H1 (cell line): ENCODE results near the gene PGF. TPM values are rescaled to one million over a fixed set of nuclear protein-coding genes. Genes with fewer than 3 reads are reported as not detected.

Experiments
- CTCF ChIA-PET: fragments of 300-600 bp; sonication (Branson Sonifier 250); formaldehyde crosslinking; loops from one replicate; lab custom pipeline; 2021; ENCODE audit not compliant: partially characterized antibody; lab: Charles Lee
- POLR2A ChIA-PET: fragments of 300-600 bp; sonication (Branson Sonifier 250); formaldehyde crosslinking; loops from one replicate; lab custom pipeline; 2021; ENCODE audit warnings: inconsistent platforms; ENCODE audit not compliant: partially characterized antibody; lab: Charles Lee
- DNase-seq, 2 experiments: peaks; one replicate each; pipeline versions ENCODE4 v3.0.0 to v3.0.0-alpha.2; 2010 to 2022; ENCODE audit warnings: low spot score in 2 of 2, low read depth in 1 of 2, mixed read lengths in 1 of 2
- FAIRE-seq: peaks from 2 replicates; lab custom pipeline; 2011; peaks lifted over from hg19 to GRCh38; lab: Jason Lieb, UNC
- H2AFZ ChIP-seq: 2 replicates; pipeline ENCODE4 v1.8.1; 2012; ENCODE audit warnings: low read length, inconsistent platforms
- H2AK5ac ChIP-seq: 2 replicates; pipeline ENCODE4 v1.6.1; 2013; ENCODE audit warnings: low read depth, low read length
- H2BK120ac ChIP-seq: replicated peaks from 2 replicates; pipeline ENCODE3; 2013; ENCODE audit warnings: low read depth, low read length, inconsistent platforms
- H2BK12ac ChIP-seq: 2 replicates; pipeline ENCODE4 v1.6.1; 2013; ENCODE audit warnings: low read depth, low read length
- H2BK15ac ChIP-seq: 2 replicates; pipeline ENCODE4 v1.6.1; 2013; ENCODE audit warnings: low read length
- H2BK20ac ChIP-seq: 2 replicates; pipeline ENCODE4 v1.6.1; 2013; ENCODE audit warnings: low read length
- H2BK5ac ChIP-seq: 2 replicates; pipeline ENCODE4 v1.6.1; 2013; ENCODE audit warnings: low read depth, low read length
- H3K14ac ChIP-seq: 2 replicates; pipeline ENCODE4 v1.6.1; 2013; ENCODE audit warnings: inconsistent platforms; ENCODE audit not compliant: insufficient read length
- H3K18ac ChIP-seq: 2 replicates; pipeline ENCODE4 v1.6.1; 2013; ENCODE audit warnings: low read length; ENCODE audit errors: extremely low read depth
- H3K23ac ChIP-seq: 2 replicates; pipeline ENCODE4 v1.6.1; 2013; ENCODE audit warnings: inconsistent platforms; ENCODE audit not compliant: insufficient read length
- H3K23me2 ChIP-seq: 2 replicates; pipeline ENCODE4 v1.6.1; 2013; ENCODE audit warnings: low read depth, low read length
- H3K27ac ChIP-seq: 2 replicates; pipeline ENCODE4 v1.6.1; 2011; ENCODE audit warnings: low read depth, low read length, inconsistent platforms
- H3K27me3 ChIP-seq, 4 experiments: replicated peaks in 1 of 4; 1 replicate in 1 of 4; 2 replicates in 3 of 4; pipeline versions ENCODE4 v1.6.1 to v1.8.1; 2011 to 2013; ENCODE audit warnings: low read length in 3 of 4, mild to moderate bottlenecking in 3 of 4, inconsistent platforms in 2 of 4, mixed read lengths in 2 of 4, moderate library complexity in 1 of 4; ENCODE audit not compliant: control insufficient read depth in 3 of 4, insufficient read depth in 3 of 4; ENCODE audit errors: extremely low read depth in 1 of 4
- H3K36me3 ChIP-seq, 4 experiments: 2 replicates each; pipeline versions ENCODE4 v1.6.1 to v1.8.1; 2011 to 2013; ENCODE audit warnings: mild to moderate bottlenecking in 4 of 4, low read length in 3 of 4, moderate library complexity in 2 of 4, control low read depth in 1 of 4, inconsistent platforms in 1 of 4; ENCODE audit not compliant: insufficient read depth in 4 of 4, control insufficient read depth in 2 of 4
- H3K4ac ChIP-seq: replicated peaks from 2 replicates; pipeline ENCODE3; 2013; ENCODE audit warnings: low read length, low read depth, mixed read lengths, inconsistent platforms; ENCODE audit not compliant: insufficient read length
- H3K4me1 ChIP-seq, 4 experiments: replicated peaks in 1 of 4; 1 replicate in 1 of 4; 2 replicates in 3 of 4; pipeline versions ENCODE4 v1.6.1 to v1.8.1; 2011 to 2013; ENCODE audit warnings: low read length in 3 of 4, inconsistent platforms in 2 of 4, mixed read lengths in 1 of 4; ENCODE audit not compliant: insufficient read depth in 4 of 4, control insufficient read depth in 3 of 4
- H3K4me2 ChIP-seq, 2 experiments: 2 replicates each; pipeline versions ENCODE4 v1.6.1 to v1.8.1; 2011 to 2013; ENCODE audit warnings: low read depth in 2 of 2, low read length in 2 of 2, control low read depth in 1 of 2, inconsistent platforms in 1 of 2, mild to moderate bottlenecking in 1 of 2; ENCODE audit not compliant: insufficient read depth in 1 of 2
- H3K4me3 ChIP-seq, 4 experiments: fragments of 200-600, 300-600 bp in 1 of 4; sonication (generic), shearing (Covaris generic), sonication (Bioruptor Twin) in 1 of 4; 2 replicates each; pipeline versions ENCODE4 v1.5.1 to v1.8.1; 2011 to 2016; ENCODE audit warnings: low read length in 4 of 4, low read depth in 3 of 4, control low read depth in 2 of 4, inconsistent platforms in 2 of 4, mild to moderate bottlenecking in 2 of 4, mixed read lengths in 1 of 4, moderate library complexity in 1 of 4; ENCODE audit not compliant: insufficient read depth in 2 of 4; ENCODE audit errors: extremely low read depth in 1 of 4
- H3K56ac ChIP-seq: replicated peaks from 2 replicates; pipeline ENCODE3; 2013; ENCODE audit warnings: low read depth, mild to moderate bottlenecking, mixed read lengths, low read length, inconsistent platforms; ENCODE audit not compliant: insufficient read length
- H3K79me1 ChIP-seq: 2 replicates; pipeline ENCODE4 v1.6.1; 2013; ENCODE audit warnings: low read depth, low read length, control low read depth
- H3K79me2 ChIP-seq, 2 experiments: 2 replicates each; pipeline versions ENCODE4 v1.6.1 to v1.8.1; 2012 to 2013; ENCODE audit warnings: low read length in 2 of 2, mild to moderate bottlenecking in 2 of 2, inconsistent platforms in 1 of 2; ENCODE audit not compliant: insufficient read depth in 2 of 2, control insufficient read depth in 1 of 2
- H3K9ac ChIP-seq, 4 experiments: replicated peaks in 1 of 4; 1 replicate in 1 of 4; 2 replicates in 3 of 4; pipeline versions ENCODE4 v1.6.1 to v1.8.1; 2011 to 2013; ENCODE audit warnings: low read depth in 3 of 4, low read length in 3 of 4, control low read depth in 2 of 4, mild to moderate bottlenecking in 2 of 4, moderate library complexity in 2 of 4, inconsistent platforms in 1 of 4; ENCODE audit errors: extremely low read depth in 1 of 4
- H3K9me3 ChIP-seq, 2 experiments: 2 replicates each; pipeline versions ENCODE4 v1.6.1 to v1.8.1; 2012 to 2013; ENCODE audit warnings: mild to moderate bottlenecking in 2 of 2, moderate library complexity in 2 of 2, control low read depth in 1 of 2, inconsistent platforms in 1 of 2, low read depth in 1 of 2, low read length in 1 of 2, mixed read lengths in 1 of 2; ENCODE audit not compliant: insufficient read depth in 2 of 2
- H4K20me1 ChIP-seq, 2 experiments: replicated peaks in 1 of 2; 2 replicates each; pipeline versions ENCODE3 to v1.8.1; 2011 to 2013; ENCODE audit warnings: inconsistent platforms in 2 of 2, low read length in 2 of 2, mild to moderate bottlenecking in 1 of 2; ENCODE audit not compliant: insufficient read depth in 2 of 2, control insufficient read depth in 1 of 2
- H4K5ac ChIP-seq: 2 replicates; pipeline ENCODE4 v1.6.1; 2013; ENCODE audit warnings: low read length, low read depth, mixed read lengths, inconsistent platforms; ENCODE audit not compliant: insufficient read length
- H4K8ac ChIP-seq: 2 replicates; pipeline ENCODE4 v1.8.0; 2013; ENCODE audit warnings: mild to moderate bottlenecking, moderate library complexity, low read length, inconsistent platforms; ENCODE audit not compliant: insufficient read depth; ENCODE audit errors: extremely low read depth
- H4K91ac ChIP-seq: replicated peaks from 2 replicates; pipeline ENCODE3; 2013; ENCODE audit warnings: low read length, mixed read lengths, inconsistent platforms; ENCODE audit not compliant: insufficient read length
- BACH1 ChIP-seq: IDR thresholded peaks from 2 replicates; pipeline ENCODE4 v1.6.1; 2012; ENCODE audit warnings: low read length, improper control_type of control experiment
- CEBPB ChIP-seq: IDR thresholded peaks from 2 replicates; pipeline ENCODE4 v1.6.1; 2012; ENCODE audit warnings: low read depth, low read length
- CHD1 ChIP-seq: IDR thresholded peaks from 2 replicates; pipeline ENCODE4 v1.6.1; 2012; ENCODE audit warnings: low read depth, low read length, improper control_type of control experiment
- HDAC2 ChIP-seq, 2 experiments: fragments of 300-600 bp in 1 of 2; sonication (generic) in 1 of 2; IDR thresholded peaks; 2 replicates each; pipeline ENCODE4 v1.6.1; 2011 to 2012; ENCODE audit warnings: low read depth in 2 of 2, low read length in 2 of 2, mild to moderate bottlenecking in 2 of 2, moderate library complexity in 2 of 2, borderline replicate concordance in 1 of 2, inconsistent platforms in 1 of 2
- RXRA ChIP-seq: IDR thresholded peaks from 2 replicates; pipeline ENCODE4 v1.6.1; 2011; ENCODE audit warnings: low read depth, mild to moderate bottlenecking, low read length, moderate library complexity; ENCODE audit not compliant: insufficient read depth
- SIN3A ChIP-seq, 2 experiments: IDR thresholded peaks in 1 of 2; conservative IDR thresholded peaks in 1 of 2; 2 replicates each; pipeline ENCODE4 v1.6.1; 2011 to 2012; ENCODE audit warnings: low read length in 2 of 2, improper control_type of control experiment in 1 of 2, low read depth in 1 of 2, mild to moderate bottlenecking in 1 of 2
- SP2 ChIP-seq: IDR thresholded peaks from 2 replicates; pipeline ENCODE4 v1.6.1; 2012; ENCODE audit warnings: mild to moderate bottlenecking, low read length, inconsistent platforms
- SP4 ChIP-seq: IDR thresholded peaks from 2 replicates; pipeline ENCODE4 v1.6.1; 2012; ENCODE audit warnings: low read length, inconsistent platforms
- SRF ChIP-seq: IDR thresholded peaks from 2 replicates; pipeline ENCODE4 v1.6.1; 2011; ENCODE audit warnings: mild to moderate bottlenecking, low read depth, low read length, moderate library complexity
- SUZ12 ChIP-seq: fragments of 200-600 bp; sonication (generic); IDR thresholded peaks from 2 replicates; pipeline ENCODE4 v1.6.1; 2012; ENCODE audit warnings: mild to moderate bottlenecking, inconsistent platforms, low read length, moderate library complexity, mixed read lengths
- TEAD4 ChIP-seq: IDR thresholded peaks from 2 replicates; pipeline ENCODE4 v1.6.1; 2012; ENCODE audit warnings: low read depth, low read length, inconsistent platforms, mixed read lengths
- WGBS, 2 experiments: shearing (Covaris generic) in 1 of 2; methylation state at CpG; one replicate each; pipeline versions ENCODE4 v1.1.6 to v1.1.7; 2013 to 2015; ENCODE audit warnings: low lambda C conversion rate in 2 of 2, mixed read lengths in 2 of 2, inconsistent platforms in 1 of 2, low coverage in 1 of 2, missing lambda C conversion rate in 1 of 2; ENCODE audit not compliant: insufficient replicate concordance in 2 of 2, insufficient coverage in 1 of 2, insufficient read length in 1 of 2; ENCODE audit errors: extremely low coverage in 1 of 2, missing lambda C conversion rate in 1 of 2; 5-methylcytosine and 5-hydroxymethylcytosine counted together
- polyA plus RNA-seq, 7 experiments: library from polyadenylated mRNA; depleted of rRNA in 3 of 7; stranded (reverse) in 5 of 7; unstranded in 2 of 7; fragments of >200 nt in 5 of 7; fragments of 200-250 nt in 2 of 7; gene quantifications; 1 replicate in 5 of 7; 2 replicates in 1 of 7; 4 replicates in 1 of 7; pipeline versions ENCODE4 v1.2.1 to v1.2.3, GENCODE V29; 2011 to 2013; ENCODE audit warnings: missing spikeins in 2 of 7, mixed read lengths in 2 of 7
- total RNA-seq: library from RNA; stranded (reverse); fragmentation: NEBNext Ultra II Directional; extraction: Animal tissue kit (Norgen Biotek cat#: 25700); gene quantifications from 2 replicates; pipeline ENCODE4 v1.2.1, GENCODE V29; 2021

The PGF gene
- total and polyA plus RNA-seq, 2 of the 8 experiments (the other 6 are each of a cell fraction or from before 2014, with no cell fraction given) = 2.1 to 4.1 TPM

DNA sequence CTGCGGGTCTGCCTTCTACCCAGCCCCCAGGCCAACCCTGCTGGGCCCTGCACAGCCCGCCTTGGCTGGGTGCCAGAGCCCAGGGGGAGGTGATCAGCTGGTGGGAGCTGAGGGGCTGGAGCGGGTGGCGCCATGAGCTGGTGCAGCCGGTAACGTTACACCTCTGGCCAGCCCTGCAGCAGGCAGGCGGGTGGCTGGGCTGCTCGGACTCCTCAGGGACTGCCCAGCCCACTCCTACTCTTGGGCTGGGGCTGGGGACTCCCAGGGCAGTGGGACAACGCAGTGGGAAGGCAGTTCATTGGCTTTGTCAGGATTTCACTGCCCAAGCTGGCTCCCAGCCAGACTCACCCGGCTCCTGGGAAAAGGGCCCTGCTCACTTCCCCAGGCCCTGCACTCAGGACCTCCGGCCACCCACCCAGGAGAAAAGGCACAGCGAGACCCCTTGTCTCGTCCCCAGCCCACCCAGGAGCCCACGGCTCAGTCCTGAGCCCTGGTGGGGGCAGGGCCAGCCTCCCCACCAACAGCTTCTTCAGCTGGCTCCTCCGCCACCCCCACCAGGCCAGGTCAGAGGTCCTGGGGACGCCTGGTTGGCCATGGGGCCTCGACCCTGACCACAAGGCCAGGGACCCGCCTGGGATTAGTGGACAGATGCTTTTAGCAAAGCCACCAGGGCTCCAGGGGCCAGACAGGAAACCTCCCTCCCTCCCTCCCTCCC, 1.0 kb downstream of the PGF start:
- Histone ChIP-seq H4K20me1 (no peaks in the 10 kb centered on the region), H4K91ac (no peak overlapping the region), H3K27me3 (peaks cover 0 to 13% (median 12%) of the 10 kb centered on the region in 4 experiments; a peak in 5 of 7 replicates), H2BK15ac (no peak overlapping the region), H3K9me3 (no peaks in the 10 kb centered on the region), H4K5ac (no peak overlapping the region), H2AFZ (no peak overlapping the region), H2BK120ac (no peak overlapping the region), H2BK5ac (no peak overlapping the region), H3K9ac (no peak overlapping the region), H3K4me3 (peak overlapping the region in 3 of 4 experiments; percentile 51 to 62 (median 60); a peak in 4 of 8 replicates), H3K79me2 (no peaks in the 10 kb centered on the region), H3K18ac (no peak overlapping the region; the same call in 1 of the 2 replicates), H2AK5ac (no peak overlapping the region), H3K14ac (no peak overlapping the region), H3K79me1 (no peaks in the 10 kb centered on the region), H3K23ac (no peak overlapping the region), H3K4me2 (peak overlapping the region; percentile 71 to 80), H3K56ac (no peak overlapping the region), H3K4me1 (peaks cover 2 to 30% (median 15%) of the 10 kb centered on the region in 4 experiments), H2BK20ac (no peak overlapping the region), H3K23me2 (peaks cover 11% of the 10 kb centered on the region), H3K36me3 (no peaks in the 10 kb centered on the region), H3K27ac (no peak overlapping the region), H2BK12ac (no peak overlapping the region), H3K4ac (no peak overlapping the region), H4K8ac (no peak overlapping the region)
- 80% methylated on average over 6 of the region's 18 CpGs; no CpG with 5 or more reads in 1 of the 2 experiments for WGBS, 2 experiments
- ChIA-PET POLR2A (interaction anchor here (0.6 to 3.2 kb wide), 7 partner anchors 9 to 115 kb away, joined by 3 to 17 read pairs (median 4); partner anchors contain the start of gene ZC2HC1C), CTCF (interaction anchor here (0.6 to 5.3 kb wide), 12 partner anchors 9 to 134 kb away, joined by 3 to 37 read pairs (median 6); no protein-coding TSS in a partner anchor)
- DNase-seq = no peak
- FAIRE-seq = no peak
- no peak for TF ChIP-seq SP2
- TF ChIP-seq SUZ12 = no peak
- no peak for TF ChIP-seq CEBPB
- no peak for TF ChIP-seq BACH1
- TF ChIP-seq SIN3A (conservative IDR thresholded peaks at IDR 0.05 in 1 of 2, IDR thresholded peaks at IDR 0.05 in 1 of 2; ENCODE audit: low read depth in 1 of 2, low read length in 2 of 2) = no peak
- TF ChIP-seq CHD1 = no peak
- no peak for TF ChIP-seq TEAD4
- no peak for TF ChIP-seq SP4
- TF ChIP-seq RXRA = no peak
- no peak for TF ChIP-seq SRF
- no peak for TF ChIP-seq HDAC2 (IDR thresholded peaks at IDR 0.05; ENCODE audit: borderline replicate concordance in 1 of 2, low read depth in 2 of 2, low read length in 2 of 2)
